Endothelial cell of umbilical vein (primary cell): ENCODE data around the gene ARHGAP10. TPM values are rescaled to one million over a fixed set of nuclear protein-coding genes. Genes with fewer than 3 reads are reported as not detected.

Experiments
- BruUV-seq: library from RNA; stranded (reverse); fragments of 400-500 nt; replicated peaks from 2 replicates; lab custom pipeline; 2021; lab: Mats Ljungman, UMichigan
- CTCF ChIA-PET: fragments of 300-600, 350-600 bp; sonication (Branson Sonifier 250); formaldehyde crosslinking; loops from one replicate; lab custom pipeline; 2021; ENCODE audit warnings: antibody characterized with exemption, inconsistent platforms; lab: Charles Lee
- POLR2A ChIA-PET: fragments of 300-600, 350-600 bp; sonication (Branson Sonifier 250); formaldehyde crosslinking; loops from one replicate; lab custom pipeline; 2021; ENCODE audit warnings: antibody characterized with exemption, inconsistent platforms; lab: Charles Lee
- DNase-seq: peaks from one replicate; pipeline ENCODE4 v3.0.0-alpha.2; 2011; ENCODE audit warnings: low read depth, low spot score
- FAIRE-seq: peaks from 2 replicates; lab custom pipeline; 2011; peaks lifted over from hg19 to GRCh38; lab: Jason Lieb, UNC
- H2AFZ ChIP-seq: 2 replicates; pipeline ENCODE4 v1.6.0; 2012; ENCODE audit warnings: low read depth, low read length, control low read depth, inconsistent platforms
- H3K27ac ChIP-seq: 2 replicates; pipeline ENCODE4 v1.5.1; 2011; ENCODE audit warnings: low read depth, mild to moderate bottlenecking, control low read depth, low read length, moderate library complexity; ENCODE audit not compliant: insufficient read depth
- H3K27me3 ChIP-seq, 2 experiments: 2 replicates each; pipeline versions ENCODE4 v1.6.0 to v1.6.1; 2011; ENCODE audit warnings: low read length in 2 of 2, mixed read lengths in 1 of 2; ENCODE audit not compliant: control insufficient read depth in 2 of 2, insufficient read depth in 2 of 2
- H3K36me3 ChIP-seq, 2 experiments: 2 replicates in 1 of 2; 3 replicates in 1 of 2; pipeline ENCODE4 v1.5.1; 2011; ENCODE audit warnings: low read length in 2 of 2, mild to moderate bottlenecking in 1 of 2, moderate library complexity in 1 of 2; ENCODE audit not compliant: control insufficient read depth in 2 of 2, insufficient read depth in 2 of 2; ENCODE audit errors: extremely low read depth in 1 of 2
- H3K4me1 ChIP-seq: 3 replicates; pipeline ENCODE4 v1.5.1; 2011; ENCODE audit warnings: mild to moderate bottlenecking, low read length; ENCODE audit not compliant: control insufficient read depth, insufficient read depth; ENCODE audit errors: extremely low read depth
- H3K4me2 ChIP-seq: 2 replicates; pipeline ENCODE4 v1.6.1; 2011; ENCODE audit warnings: low read length, control low read depth, mixed read lengths; ENCODE audit not compliant: insufficient read depth
- H3K4me3 ChIP-seq, 3 experiments: fragments of 200-600 bp in 1 of 3; sonication (generic), shearing (Covaris generic) in 1 of 3; replicated peaks in 1 of 3; 2 replicates each; pipeline ENCODE4 v1.5.1; 2011 to 2016; ENCODE audit warnings: control low read depth in 3 of 3, low read length in 3 of 3, mild to moderate bottlenecking in 2 of 3, inconsistent platforms in 1 of 3, low read depth in 1 of 3, moderate library complexity in 1 of 3; ENCODE audit not compliant: insufficient read depth in 1 of 3
- H3K79me2 ChIP-seq: 2 replicates; pipeline ENCODE4 v1.6.0; 2012; ENCODE audit warnings: low read length, inconsistent platforms; ENCODE audit not compliant: control insufficient read depth, insufficient read depth
- H3K9ac ChIP-seq: replicated peaks from 2 replicates; pipeline ENCODE3; 2011; ENCODE audit warnings: low read length, control low read depth; ENCODE audit not compliant: insufficient read depth; ENCODE audit errors: extremely low read depth
- H3K9me1 ChIP-seq: replicated peaks from 3 replicates; pipeline ENCODE4 v1.6.0; 2011; ENCODE audit warnings: mild to moderate bottlenecking, low read length; ENCODE audit not compliant: control insufficient read depth, insufficient read depth; ENCODE audit errors: extremely low read depth
- H3K9me3 ChIP-seq: replicated peaks from 2 replicates; pipeline ENCODE4 v1.5.1; 2012; ENCODE audit warnings: low read length, inconsistent platforms; ENCODE audit not compliant: control insufficient read depth, insufficient read depth
- H4K20me1 ChIP-seq: replicated peaks from 2 replicates; pipeline ENCODE3; 2011; ENCODE audit warnings: mild to moderate bottlenecking, low read length; ENCODE audit not compliant: control insufficient read depth, insufficient read depth; ENCODE audit errors: extremely low read depth
- CTCF ChIP-seq, 2 donors: IDR thresholded peaks; 1 replicate in 1 of 2; 2 replicates in 1 of 2; pipeline ENCODE4 v1.5.1; 2011; ENCODE audit warnings: low read length in 2 of 2, mild to moderate bottlenecking in 2 of 2, moderate library complexity in 2 of 2, control low read depth in 1 of 2, inconsistent platforms in 1 of 2, low read depth in 1 of 2; ENCODE audit not compliant: insufficient read depth in 1 of 2; ENCODE audit errors: extremely low read depth in 1 of 2
- EZH2 ChIP-seq: IDR thresholded peaks from 2 replicates; pipeline ENCODE4 v1.6.1; 2012; ENCODE audit warnings: borderline replicate concordance, low read depth, mild to moderate bottlenecking, moderate library complexity, low read length, inconsistent platforms; ENCODE audit not compliant: severe bottlenecking
- FOS ChIP-seq: IDR thresholded peaks from 2 replicates; pipeline ENCODE4 v1.6.1; 2011; ENCODE audit warnings: mild to moderate bottlenecking, low read length, moderate library complexity, borderline replicate concordance; ENCODE audit not compliant: insufficient read depth
- GATA2 ChIP-seq: IDR thresholded peaks from 2 replicates; pipeline ENCODE4 v1.7.0; 2011; ENCODE audit warnings: low read depth, mild to moderate bottlenecking, moderate library complexity, mixed read lengths, low read length; ENCODE audit not compliant: insufficient read length, insufficient read depth
- JUN ChIP-seq: IDR thresholded peaks from 2 replicates; pipeline ENCODE4 v1.6.1; 2011; ENCODE audit warnings: borderline replicate concordance, low read depth; ENCODE audit not compliant: insufficient read length, insufficient read depth
- MYC ChIP-seq: IDR thresholded peaks from one replicate; pipeline ENCODE4 v1.6.1; 2011; ENCODE audit warnings: mild to moderate bottlenecking, low read depth, low read length
- POLR2A ChIP-seq: IDR thresholded peaks from 2 replicates; pipeline ENCODE4 v1.6.1; 2012; ENCODE audit warnings: low read depth, mild to moderate bottlenecking, control low read depth, low read length
- POLR2AphosphoS5 ChIP-seq: IDR thresholded peaks from 2 replicates; pipeline ENCODE4 v1.6.1; 2012; ENCODE audit warnings: low read depth, mild to moderate bottlenecking, control low read depth, low read length, moderate library complexity; ENCODE audit not compliant: insufficient read depth
- dilution Hi-C: fragments of 300-500 bp; cut with MboI; formaldehyde crosslinking; loops from one replicate; pipeline ENCODE4 v1.15.0; 2019; ENCODE audit warnings: low sequenced_read_pairs; ENCODE audit not compliant: extremely low pct_ligation_motif_present
- intact Hi-C: fragments of 100-400 bp; cut with micrococcal nuclease; formaldehyde crosslinking; loops from one replicate; pipeline ENCODE4 v1.10.0; 2022
- polyA plus RNA-seq, 4 experiments: library from polyadenylated mRNA; depleted of rRNA in 3 of 4; stranded (reverse) in 3 of 4; unstranded in 1 of 4; fragments of >200 nt; gene quantifications; 2 replicates each; pipeline versions ENCODE4 v1.2.1 to v1.2.3, GENCODE V29; 2011 to 2012; ENCODE audit warnings: missing spikeins in 1 of 4
- total RNA-seq: library from RNA; stranded (reverse); gene quantifications from 2 replicates; pipeline ENCODE4 v1.2.3, GENCODE V29; 2021
- TF ChIP-seq, protein P1 (sequence below): IDR thresholded peaks from 2 replicates; pipeline ENCODE4 v1.6.1; 2011; ENCODE audit not compliant: insufficient read depth, insufficient read length

ARHGAP10 gene
- total and polyA plus RNA-seq, 2 donors (not counting 3 experiments of a cell fraction or from before 2014, with no cell fraction given) = 20.4 to 36.7 TPM

DNA sequence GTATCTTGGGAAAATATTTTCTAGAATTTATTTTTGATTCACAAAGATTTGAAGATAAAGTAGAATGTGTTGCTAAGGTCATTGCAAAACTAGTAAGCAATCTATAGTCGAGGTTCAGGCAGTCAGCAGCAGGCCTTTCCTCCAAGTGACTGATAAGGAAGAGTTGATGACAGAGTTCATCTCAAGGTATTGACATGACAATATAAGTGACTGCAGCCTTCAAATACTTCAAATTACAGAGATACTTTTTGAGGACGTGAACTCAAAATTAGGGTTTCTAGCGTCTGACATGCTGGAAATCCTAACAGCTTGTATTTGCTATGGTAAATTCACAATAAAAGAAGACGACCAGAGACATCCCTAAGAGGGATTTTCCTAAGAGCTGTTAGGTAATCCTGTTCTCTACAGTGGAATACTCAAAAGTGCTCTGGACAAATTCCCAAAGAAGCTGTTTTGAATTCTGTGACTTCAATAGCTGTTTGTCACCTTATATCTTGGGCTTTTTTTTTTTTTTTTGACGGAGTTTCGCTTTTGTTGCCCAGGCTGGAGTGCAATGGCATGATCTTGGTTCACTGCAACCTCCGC lies 7.4 kb downstream of the ARHGAP10 start:
- Histone ChIP-seq H4K20me1 (no peaks in the 10 kb centered on the region), H3K79me2 (peaks cover 76% of the 10 kb centered on the region), H3K27me3 (no peaks in the 10 kb centered on the region), H3K4me1 (peaks cover 24% of the 10 kb centered on the region), H3K9me1 (no peaks in the 10 kb centered on the region), H3K27ac (no peak overlapping the region), H3K36me3 (no peaks in the 10 kb centered on the region), H3K9ac (no peak overlapping the region), H3K4me3 (no peak overlapping the region), H2AFZ (no peak overlapping the region), H3K4me2 (no peak overlapping the region), H3K9me3 (no peaks in the 10 kb centered on the region)
- dilution Hi-C loops (no loop called here), intact Hi-C loops (no loop called here)
- no TSS peak for BruUV-seq
- no peak for FAIRE-seq
- CTCF ChIA-PET = interaction anchor here (0.9 to 5.8 kb wide), 4 partner anchors 12 to 127 kb away, joined by 3 to 27 read pairs (median 4); no protein-coding TSS in a partner anchor
- POLR2A ChIA-PET = no interaction called here
- no peak for TF ChIP-seq GATA2
- no peak for TF ChIP-seq POLR2AphosphoS5
- no peak for TF ChIP-seq JUN
- no peak for TF ChIP-seq FOS
- TF ChIP-seq, protein P1, sequence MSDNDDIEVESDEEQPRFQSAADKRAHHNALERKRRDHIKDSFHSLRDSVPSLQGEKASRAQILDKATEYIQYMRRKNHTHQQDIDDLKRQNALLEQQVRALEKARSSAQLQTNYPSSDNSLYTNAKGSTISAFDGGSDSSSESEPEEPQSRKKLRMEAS = no peak
- TF ChIP-seq CTCF (IDR thresholded peaks at IDR 0.05; ENCODE audit: extremely low read depth in 1 of 2, insufficient read depth in 1 of 2, low read depth in 1 of 2, low read length in 2 of 2) = no peak
- TF ChIP-seq EZH2 = no peak
- no peak for TF ChIP-seq MYC
- no peak for TF ChIP-seq POLR2A
- DNase-seq = no peak
